ENCODE measurements around the gene ATG9B.

GRCh38 chr7:151045262-151045661, 21.0 kb upstream of the ATG9B start:
- no peak for TF ChIP-seq ZFP30 (CRISPR knock-in tag; IDR thresholded peaks at IDR 0.05)
- no peak for TF ChIP-seq RARB (CRISPR knock-in tag; IDR thresholded peaks at IDR 0.05)
- no peak for TF ChIP-seq TSHZ2 (CRISPR knock-in tag; IDR thresholded peaks at IDR 0.05)
- TF ChIP-seq CSDC2 (CRISPR knock-in tag; IDR thresholded peaks at IDR 0.05) = no peak
- TF ChIP-seq CREB5 (CRISPR knock-in tag; IDR thresholded peaks at IDR 0.05; ENCODE audit: low read depth) = no peak
- no peak for TF ChIP-seq PATZ1 (CRISPR knock-in tag; IDR thresholded peaks at IDR 0.05; ENCODE audit: borderline replicate concordance)
- no peak for TF ChIP-seq ARNTL (CRISPR knock-in tag; IDR thresholded peaks at IDR 0.05; ENCODE audit: borderline replicate concordance, low read depth)
- no peak for TF ChIP-seq OSR1 (CRISPR knock-in tag; IDR thresholded peaks at IDR 0.05)
- no peak for TF ChIP-seq ZFP3 (CRISPR knock-in tag; IDR thresholded peaks at IDR 0.05)
- no peak for TF ChIP-seq TCF4 (CRISPR knock-in tag; IDR thresholded peaks at IDR 0.05; ENCODE audit: borderline replicate concordance)
- TF ChIP-seq GLIS3 (CRISPR knock-in tag; IDR thresholded peaks at IDR 0.05) = no peak
- TF ChIP-seq ZNF8 (CRISPR knock-in tag; IDR thresholded peaks at IDR 0.05) = no peak

Measured in SK-N-SH treated with all-trans-retinoic acid at 6 μM for 48 hours (cell line).